MCF 10A (cell line): ENCODE measurements around the gene LCAT. TPM values are rescaled to one million over a fixed set of nuclear protein-coding genes. Genes with fewer than 3 reads are reported as not detected.
A peak's percentile ranks its signal among the peaks of the same experiment; 100 is the strongest.

ENCODE experiments used
- BruUV-seq: library from RNA; stranded (reverse); fragments of 400-500 nt; replicated peaks from 2 replicates; lab custom pipeline; 2021; lab: Mats Ljungman, UMichigan
- CTCF ChIA-PET: fragments of 300-600 bp; sonication (Branson Sonifier 250); formaldehyde crosslinking; extraction: SDS; loops from one replicate; lab custom pipeline; 2021; ENCODE audit warnings: antibody characterized with exemption, inconsistent platforms; lab: Yijun Ruan, JAX
- POLR2A ChIA-PET: fragments of 300-600, 350-650 bp; sonication (Branson Sonifier 250); formaldehyde crosslinking; extraction: SDS; loops from one replicate; lab custom pipeline; 2020; ENCODE audit warnings: antibody characterized with exemption, inconsistent platforms; lab: Yijun Ruan, JAX
- DNase-seq: peaks from one replicate; pipeline ENCODE4 v3.0.0-alpha.2; 2018; ENCODE audit not compliant: unreplicated experiment
- H3K27ac Mint-ChIP-seq: one replicate; pipeline ENCODE4 v1.8.0; 2022; ENCODE audit warnings: mild to moderate bottlenecking, low read depth, mixed read lengths; ENCODE audit not compliant: unreplicated experiment
- H3K27me3 Mint-ChIP-seq: one replicate; pipeline ENCODE4 v1.8.0; 2022; ENCODE audit warnings: mixed read lengths; ENCODE audit not compliant: insufficient read depth, unreplicated experiment
- H3K36me3 Mint-ChIP-seq: one replicate; pipeline ENCODE4 v1.8.0; 2022; ENCODE audit warnings: mild to moderate bottlenecking, moderate library complexity, mixed read lengths; ENCODE audit not compliant: insufficient read depth, unreplicated experiment
- H3K4me1 Mint-ChIP-seq: one replicate; pipeline ENCODE4 v1.8.0; 2022; ENCODE audit warnings: mixed read lengths; ENCODE audit not compliant: insufficient read depth, unreplicated experiment
- H3K4me3 Mint-ChIP-seq: one replicate; pipeline ENCODE4 v1.8.0; 2022; ENCODE audit warnings: mild to moderate bottlenecking, moderate library complexity, mixed read lengths; ENCODE audit not compliant: unreplicated experiment
- H3K9me3 Mint-ChIP-seq: one replicate; pipeline ENCODE4 v1.8.0; 2022; ENCODE audit warnings: mixed read lengths; ENCODE audit not compliant: unreplicated experiment
- CTCF ChIP-seq: fragments of 200-600 bp; IDR thresholded peaks from one replicate; pipeline ENCODE4 v1.8.0; 2022; ENCODE audit warnings: antibody characterized with exemption, mild to moderate bottlenecking; ENCODE audit not compliant: unreplicated experiment
- intact Hi-C: fragments of 100-400 bp; cut with micrococcal nuclease; formaldehyde crosslinking; loops from 2 replicates; pipeline ENCODE4 v1.14.1; 2022
- total RNA-seq: library from RNA; stranded (reverse); gene quantifications from 2 replicates; pipeline ENCODE4 v1.2.3, GENCODE V29; 2022

The LCAT gene
- total RNA-seq, 1 experiment from 2014 or later = 35.3 TPM

DNA sequence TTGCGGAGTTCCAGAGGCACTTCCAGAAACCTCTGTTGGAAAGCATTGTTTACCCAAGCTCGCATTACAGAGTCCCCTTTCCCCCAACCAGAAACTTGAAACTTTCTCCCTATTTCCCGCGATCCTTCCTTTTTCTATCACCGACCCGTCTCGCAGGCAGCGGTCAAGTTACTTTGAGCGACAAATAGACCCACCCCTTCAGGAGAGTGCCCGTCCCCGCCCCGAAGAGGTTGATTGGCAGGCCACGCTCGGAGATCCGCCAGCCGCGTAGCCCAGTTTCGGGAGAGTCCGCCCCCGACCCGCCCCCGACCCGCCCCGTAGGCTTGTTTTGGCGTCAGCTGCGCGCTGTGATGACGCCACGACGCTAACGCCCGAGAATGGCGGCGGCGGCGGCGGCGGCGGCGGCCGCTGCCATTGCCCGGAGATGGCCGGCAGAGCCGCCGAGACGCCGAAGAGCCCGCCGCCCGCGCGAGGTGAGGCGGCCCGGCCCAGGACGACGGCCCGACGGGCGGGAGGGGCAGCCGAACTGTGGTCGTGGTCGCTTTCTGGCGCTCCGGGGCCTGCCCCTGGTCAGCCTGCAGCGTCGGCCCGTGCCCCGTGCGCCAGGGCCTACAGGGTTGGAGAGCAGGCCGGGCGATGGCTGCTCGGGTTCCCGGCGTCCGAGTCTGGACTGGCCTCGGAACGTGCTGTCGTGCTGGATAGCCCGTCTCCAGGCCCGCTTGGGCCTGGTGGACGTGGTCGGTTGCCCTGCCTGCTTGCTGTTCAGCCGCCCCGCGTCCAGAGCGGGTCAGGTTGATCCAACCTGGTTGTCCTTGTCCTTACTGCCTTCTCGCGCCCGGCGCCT, 50.8 kb downstream of the LCAT start, which contains the start of gene PSKH1:
Gene PSKH1 (plus strand): TSS at position 356 of the 844 bp plus-strand sequence. CDS start 15,496 bp downstream, outside the sequence.
- BruUV-seq = no TSS peak
- CTCF ChIA-PET = interaction anchor here (0.7 to 2.2 kb wide), 6 partner anchors 9 to 372 kb away, joined by 3 to 11 read pairs (median 4); partner anchors contain the start of genes CTRL and NRN1L
- intact Hi-C loops = no loop called here
- H3K9me3 Mint-ChIP-seq = no peaks in the 10 kb centered on the region
- peak within 1 kb of the TSS; percentile 92 for H3K4me3 Mint-ChIP-seq
- H3K36me3 Mint-ChIP-seq = peaks cover 15% of the 10 kb centered on the region
- DNase-seq = peak; percentile 96
- no peaks in the 10 kb centered on the region for H3K27me3 Mint-ChIP-seq
- H3K4me1 Mint-ChIP-seq = peaks cover 13% of the 10 kb centered on the region
- TF ChIP-seq CTCF = no peak
- peak within 1 kb of the TSS; percentile 92 for H3K27ac Mint-ChIP-seq
- POLR2A ChIA-PET = interaction anchor here (0.7 to 3.4 kb wide), 26 partner anchors 9 to 835 kb away, joined by 3 to 34 read pairs (median 3); partner anchors contain the start of genes NRN1L and NUTF2

DNA sequence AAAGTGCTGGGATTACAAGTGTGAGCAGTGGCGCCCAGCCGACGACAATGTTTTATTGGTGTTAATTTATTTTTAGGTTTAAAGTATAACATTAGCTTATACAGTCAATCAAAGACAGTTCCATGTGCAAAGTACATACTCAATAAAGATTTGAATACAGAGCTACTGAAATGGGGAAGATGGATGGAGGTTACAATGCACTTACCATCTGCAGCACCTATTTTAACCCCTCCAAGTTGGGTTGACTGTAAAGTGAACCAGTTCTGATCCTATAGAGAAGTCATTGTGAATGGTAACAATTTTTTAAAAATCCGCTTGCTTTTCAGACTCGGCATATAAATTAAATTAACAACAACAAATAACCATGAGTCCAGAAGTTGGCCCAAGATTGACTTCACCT, 51.5 kb downstream of the LCAT start:
- peak overlapping the region; percentile 92 for H3K27ac Mint-ChIP-seq
- peaks cover 13% of the 10 kb centered on the region for H3K4me1 Mint-ChIP-seq
- H3K4me3 Mint-ChIP-seq = peak overlapping the region; percentile 92
- H3K27me3 Mint-ChIP-seq = no peaks in the 10 kb centered on the region
- TF ChIP-seq CTCF = no peak
- ChIA-PET CTCF (interaction anchor here (1.1 to 2.2 kb wide), 5 partner anchors 8 to 371 kb away, joined by 4 to 11 read pairs (median 6); partner anchors contain the start of gene NRN1L), POLR2A (interaction anchor here (0.7 to 3.4 kb wide), 16 partner anchors 8 to 585 kb away, joined by 3 to 34 read pairs (median 3); partner anchors contain the start of genes NRN1L and NUTF2)
- BruUV-seq = TSS peak; percentile 45
- H3K36me3 Mint-ChIP-seq = peaks cover 15% of the 10 kb centered on the region
- H3K9me3 Mint-ChIP-seq = no peaks in the 10 kb centered on the region
- no peak for DNase-seq
- intact Hi-C loops = no loop called here

Other genes with a start within 250 kb of the LCAT start
- gene GFOD2, start 224.8 kb downstream of the LCAT start, total RNA-seq = 14.8 and 19.0 TPM in 2 replicates
- 17.2 and 21.7 TPM in 2 replicates for gene RANBP10, start 137.6 kb downstream of the LCAT start, total RNA-seq
- gene TSNAXIP1, start 137.2 kb downstream of the LCAT start, total RNA-seq = 1.1 and 1.5 TPM in 2 replicates
- gene THAP11, start 101.8 kb downstream of the LCAT start, total RNA-seq = 18.3 and 20.5 TPM in 2 replicates
- gene NUTF2, start 97.2 kb downstream of the LCAT start, total RNA-seq = 133 TPM in 2 replicates
- 30.9 and 35.5 TPM in 2 replicates for gene CENPT, start 96.4 kb downstream of the LCAT start, total RNA-seq
- gene EDC4, start 71.1 kb downstream of the LCAT start, total RNA-seq = 50.9 and 51.3 TPM in 2 replicates
- gene NRN1L, start 59.2 kb downstream of the LCAT start, total RNA-seq = 0.81 TPM in 1 of 2 replicates, not detected in the other
- gene PSKH1, start 50.9 kb downstream of the LCAT start, total RNA-seq = 21.7 and 27.9 TPM in 2 replicates
- gene CTRL, start 12.3 kb downstream of the LCAT start, total RNA-seq = 0.52 and 1.6 TPM in 2 replicates
- 20.3 and 32.7 TPM in 2 replicates for gene PSMB10, start 7.3 kb downstream of the LCAT start, total RNA-seq
- gene SLC12A4, start 24.5 kb upstream of the LCAT start, total RNA-seq = 107 TPM in 2 replicates
- gene DPEP3, start 36.4 kb upstream of the LCAT start, total RNA-seq = not detected in 2 replicates
- gene DPEP2, start 55.4 kb upstream of the LCAT start, total RNA-seq = not detected in 2 replicates
- not detected in 2 replicates for gene DPEP2NB, start 71.8 kb upstream of the LCAT start, total RNA-seq
- 9.3 and 11.7 TPM in 2 replicates for gene DDX28, start 79.1 kb upstream of the LCAT start, total RNA-seq
- 24.2 and 26.4 TPM in 2 replicates for gene DUS2, start 79.2 kb upstream of the LCAT start, total RNA-seq
- 18.5 and 24.1 TPM in 2 replicates for gene NFATC3, start 141.2 kb upstream of the LCAT start, total RNA-seq